Psoas muscle (tissue), 8 donors: ENCODE results near the gene POLR2M. TPM values are rescaled to one million over a fixed set of nuclear protein-coding genes. Genes with fewer than 3 reads are reported as not detected.

Experiments
- ATAC-seq, 4 donors: fragments of 200-7000 bp; cut with Tn5 transposase; one replicate each; pipeline ENCODE4 v1.9.1; 2020; ENCODE audit warnings: moderate library complexity in 3 of 4, mild to moderate bottlenecking in 2 of 4
- DNase-seq, 2 donors: peaks; one replicate each; pipeline ENCODE4 v3.0.0-alpha.2; 2020
- H3K27ac ChIP-seq: fragments of 200-600 bp; one replicate; pipeline ENCODE4 v1.8.0; 2022
- H3K27me3 ChIP-seq, 3 donors: fragments of 200-600 bp in 1 of 3; one replicate each; pipeline versions ENCODE4 v1.6.1 to v1.8.0; 2013 to 2022; ENCODE audit warnings: low read length in 2 of 3, mild to moderate bottlenecking in 2 of 3, moderate library complexity in 1 of 3; ENCODE audit not compliant: insufficient read depth in 3 of 3
- H3K36me3 ChIP-seq, 2 donors: fragments of 200-600 bp in 1 of 2; one replicate each; pipeline versions ENCODE4 v1.6.1 to v1.8.0; 2013 to 2022; ENCODE audit warnings: low read depth in 1 of 2, mild to moderate bottlenecking in 1 of 2, moderate library complexity in 1 of 2; ENCODE audit not compliant: insufficient read depth in 1 of 2
- H3K4me1 ChIP-seq: fragments of 200-600 bp; one replicate; pipeline ENCODE4 v1.8.0; 2022
- H3K4me3 ChIP-seq: fragments of 200-600 bp; one replicate; pipeline ENCODE4 v1.8.0; 2022; ENCODE audit warnings: mild to moderate bottlenecking
- H3K9me3 ChIP-seq: fragments of 200-600 bp; one replicate; pipeline ENCODE4 v1.8.0; 2022
- CTCF ChIP-seq: fragments of 200-600 bp; IDR thresholded peaks from one replicate; pipeline ENCODE4 v1.8.0; 2022; ENCODE audit warnings: antibody characterized with exemption
- WGBS, 3 donors: extraction: QIAGEN DNeasy Blood & Tissue Kit; methylation state at CpG; one replicate each; pipeline versions ENCODE4 v1.1.6 to v1.1.7; 2013; 5-methylcytosine and 5-hydroxymethylcytosine counted together
- intact Hi-C, 2 donors: fragments of 100-400 bp; cut with DNase I; formaldehyde crosslinking; loops; one replicate each; pipeline versions ENCODE4 v1.11.0 to v1.14.2; 2022
- polyA plus RNA-seq, 3 donors: library from polyadenylated mRNA; stranded (reverse); fragments of 200-250 nt; gene quantifications; one replicate each; pipeline ENCODE4 v1.2.3, GENCODE V29; 2013
- total RNA-seq, 4 donors: library from RNA; stranded (reverse); fragmentation: NEBNext Ultra II Directional in 2 of 4; extraction: Animal tissue kit (Norgen Biotek cat#: 25700) in 2 of 4; gene quantifications; one replicate each; pipeline versions ENCODE4 v1.2.1 to v1.2.4, GENCODE V29; 2021 to 2023
- donor health status: healthy with polysubstance abuse.
- donor health status: DM: no; HTN: no; CAD: no; lungs with moderate emphysema.
- donor health status: Bipolar disorder and iron deficiency.
- donor health status: healthy.
- donor health status: DM: yes; HTN: yes; CAD: no.
- donor health status: DM: no; HTN: no; CAD: no.
- donor health status: DM: no; HTN: no; CAD: no.
- donor health status: DM: yes; HTN: yes; CAD: no.

Gene POLR2M
- total and polyA plus RNA-seq, 7 donors, result 78.0 to 403 (median 107) TPM

GRCh38 chr15:57698991-57699390, 7.5 kb upstream of the POLR2M start:
- intact Hi-C loops, result no loop called here
- no peak for ATAC-seq
- no peaks in the 10 kb centered on the region for H3K36me3 ChIP-seq
- no peak overlapping the region for H3K27ac ChIP-seq
- no peak for DNase-seq
- H3K27me3 ChIP-seq, result no peaks in the 10 kb centered on the region
- H3K4me1 ChIP-seq, result no peaks in the 10 kb centered on the region
- 74 to 87% (median 81%) methylated on average over 4 of the region's 4 CpGs for WGBS, 3 donors
- TF ChIP-seq CTCF, result no peak
- H3K4me3 ChIP-seq, result no peak overlapping the region
- H3K9me3 ChIP-seq, result no peaks in the 10 kb centered on the region

GRCh38 chr15:57703387-57703786, 3.1 kb upstream of the POLR2M start:
- intact Hi-C loops, result no loop called here
- no peak overlapping the region for H3K27ac ChIP-seq
- H3K36me3 ChIP-seq, result no peaks in the 10 kb centered on the region
- no peak overlapping the region for H3K4me3 ChIP-seq
- H3K4me1 ChIP-seq, result peaks cover 13% of the 10 kb centered on the region
- WGBS, 3 donors, result 22 to 27% (median 27%) methylated on average over 2 of the region's 2 CpGs
- no peaks in the 10 kb centered on the region for H3K27me3 ChIP-seq
- ATAC-seq (no peak), DNase-seq (no peak)
- no peaks in the 10 kb centered on the region for H3K9me3 ChIP-seq
- no peak for TF ChIP-seq CTCF

- intact Hi-C loops, result no loop called here
- 87 to 91% (median 90%) methylated on average over 3 of the region's 3 CpGs for WGBS, 3 donors
- no peak overlapping the region for H3K27ac ChIP-seq
Observed at GRCh38 chr15:57704441-57704840, 2.1 kb upstream of the POLR2M start.

GRCh38 chr15:57705746-57706404, 639 bp upstream of the POLR2M start:
- Histone ChIP-seq H3K4me1 (peaks cover 31% of the 10 kb centered on the region), H3K27ac (peak overlapping the region; percentile 96), H3K27me3 (no peaks in the 10 kb centered on the region), H3K9me3 (no peaks in the 10 kb centered on the region), H3K36me3 (peaks cover 2 to 20% of the 10 kb centered on the region in 2 donors), H3K4me3 (peak overlapping the region; percentile 93)
- ATAC-seq (peak in 3 of 4 donors; percentile 13 to 21 (median 14)), DNase-seq (no peak)
- intact Hi-C loops, result loop anchor here (2.0 to 5.0 kb wide), 2 partner anchors 69 to 145 kb away; no protein-coding TSS in a partner anchor
- TF ChIP-seq CTCF, result no peak
- 67 to 75% (median 72%) methylated on average over 12 of the region's 12 CpGs for WGBS, 3 donors

More at GRCh38 chr15:57704441-57704840, 2.1 kb upstream of the POLR2M start:
- no peak for ATAC-seq
- no peaks in the 10 kb centered on the region for H3K27me3 ChIP-seq
- no peaks in the 10 kb centered on the region for H3K9me3 ChIP-seq
- H3K36me3 ChIP-seq, result peaks cover 0 to 6% of the 10 kb centered on the region in 2 donors
- DNase-seq, result no peak
- peaks cover 23% of the 10 kb centered on the region for H3K4me1 ChIP-seq
- TF ChIP-seq CTCF, result no peak
- H3K4me3 ChIP-seq, result no peak overlapping the region

GRCh38 chr15:57708047-57708446, 1.5 kb downstream of the POLR2M start:
- Histone ChIP-seq H3K36me3 (peaks cover 14 to 42% of the 10 kb centered on the region in 2 donors), H3K4me1 (peaks cover 31% of the 10 kb centered on the region), H3K27ac (peak overlapping the region; percentile 96), H3K27me3 (no peaks in the 10 kb centered on the region), H3K4me3 (peak overlapping the region; percentile 93), H3K9me3 (no peaks in the 10 kb centered on the region)
- 39 to 54% (median 47%) methylated on average over 4 of the region's 4 CpGs for WGBS, 3 donors
- intact Hi-C loops, result loop anchor here in 1 of 2 donors (5.0 kb wide), 1 partner anchor 71 kb away; no protein-coding TSS in a partner anchor
- DNase-seq, result no peak
- TF ChIP-seq CTCF, result no peak
- ATAC-seq, result no peak
